Measurements from ENCODE around the gene DHX34.

DHX34 gene

DNA sequence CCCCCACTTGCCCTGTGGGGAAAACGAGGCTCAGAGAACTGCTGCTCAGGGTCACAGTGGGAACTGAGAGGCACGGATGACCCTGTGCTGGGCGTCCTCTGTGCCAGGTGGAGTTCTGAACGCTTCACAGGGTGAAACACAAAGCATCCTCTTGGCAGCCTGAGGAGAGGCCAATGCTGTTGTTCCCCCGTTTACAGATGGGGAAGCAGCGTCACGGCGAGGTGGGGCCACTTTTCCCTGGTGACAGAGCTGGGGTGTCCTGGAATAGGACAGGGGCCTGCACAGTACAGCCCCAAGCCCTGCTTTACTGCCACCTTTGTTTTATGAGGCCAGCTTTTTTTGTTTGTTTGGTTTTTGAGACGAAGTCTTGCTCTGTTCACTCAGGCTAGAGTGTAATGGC, 22.1 kb downstream of the DHX34 start:
- no peaks in the 10 kb centered on the region for H3K9me3 ChIP-seq (ENCODE audit: low read length)
- no peaks in the 10 kb centered on the region for H3F3A ChIP-seq (ENCODE audit: insufficient read depth, low read length)
- no peak overlapping the region for H3K4me2 ChIP-seq (ENCODE audit: low read length)
- H2AFZ ChIP-seq (ENCODE audit: low read length) = no peak overlapping the region
- no peaks in the 10 kb centered on the region for H3K27me3 ChIP-seq (ENCODE audit: insufficient read depth, low read length)
- no peaks in the 10 kb centered on the region for H3K9me2 ChIP-seq (ENCODE audit: low read depth, low read length)
- H3K9ac ChIP-seq (ENCODE audit: low read length) = no peak overlapping the region
- TF ChIP-seq EZH2 (IDR thresholded peaks at IDR 0.05; ENCODE audit: borderline replicate concordance, low read length) = no peak
- TF ChIP-seq, protein P1, sequence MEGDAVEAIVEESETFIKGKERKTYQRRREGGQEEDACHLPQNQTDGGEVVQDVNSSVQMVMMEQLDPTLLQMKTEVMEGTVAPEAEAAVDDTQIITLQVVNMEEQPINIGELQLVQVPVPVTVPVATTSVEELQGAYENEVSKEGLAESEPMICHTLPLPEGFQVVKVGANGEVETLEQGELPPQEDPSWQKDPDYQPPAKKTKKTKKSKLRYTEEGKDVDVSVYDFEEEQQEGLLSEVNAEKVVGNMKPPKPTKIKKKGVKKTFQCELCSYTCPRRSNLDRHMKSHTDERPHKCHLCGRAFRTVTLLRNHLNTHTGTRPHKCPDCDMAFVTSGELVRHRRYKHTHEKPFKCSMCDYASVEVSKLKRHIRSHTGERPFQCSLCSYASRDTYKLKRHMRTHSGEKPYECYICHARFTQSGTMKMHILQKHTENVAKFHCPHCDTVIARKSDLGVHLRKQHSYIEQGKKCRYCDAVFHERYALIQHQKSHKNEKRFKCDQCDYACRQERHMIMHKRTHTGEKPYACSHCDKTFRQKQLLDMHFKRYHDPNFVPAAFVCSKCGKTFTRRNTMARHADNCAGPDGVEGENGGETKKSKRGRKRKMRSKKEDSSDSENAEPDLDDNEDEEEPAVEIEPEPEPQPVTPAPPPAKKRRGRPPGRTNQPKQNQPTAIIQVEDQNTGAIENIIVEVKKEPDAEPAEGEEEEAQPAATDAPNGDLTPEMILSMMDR (IDR thresholded peaks at IDR 0.05; ENCODE audit: low read length) = no peak
- H4K20me1 ChIP-seq (ENCODE audit: insufficient read depth, low read length) = no peaks in the 10 kb centered on the region
- H3K27ac ChIP-seq (ENCODE audit: low read depth, low read length, poor library complexity, severe bottlenecking) = no peak overlapping the region
- H3K79me2 ChIP-seq (ENCODE audit: insufficient read depth, low read length) = no peaks in the 10 kb centered on the region
- no peaks in the 10 kb centered on the region for H3K4me1 ChIP-seq (ENCODE audit: insufficient read depth, low read length, severe bottlenecking)
- no peak overlapping the region for H3K4me3 ChIP-seq (ENCODE audit: low read depth, low read length, poor library complexity, severe bottlenecking)
- H3K36me3 ChIP-seq (ENCODE audit: insufficient read depth, low read length) = peaks cover 64% of the 10 kb centered on the region

DNA sequence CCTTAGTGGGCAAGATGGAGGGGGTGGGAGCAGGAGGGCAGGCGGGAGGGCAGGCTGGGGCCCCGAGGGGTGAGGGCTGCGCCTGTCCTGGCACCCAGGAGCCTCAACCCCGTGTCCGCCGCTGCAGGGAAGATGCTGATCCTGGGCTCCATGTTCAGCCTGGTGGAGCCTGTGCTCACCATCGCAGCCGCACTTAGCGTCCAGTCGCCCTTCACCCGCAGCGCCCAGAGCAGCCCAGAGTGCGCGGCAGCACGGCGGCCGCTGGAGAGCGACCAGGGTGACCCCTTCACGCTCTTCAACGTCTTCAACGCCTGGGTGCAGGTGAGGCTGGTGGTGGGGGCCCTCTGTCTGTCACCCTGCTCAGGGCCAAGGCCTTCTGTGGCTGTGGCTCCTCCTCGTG, 23.5 kb downstream of the DHX34 start:
- H3K36me3 ChIP-seq (ENCODE audit: insufficient read depth, low read length) = peaks cover 73% of the 10 kb centered on the region
- no peak overlapping the region for H2AFZ ChIP-seq (ENCODE audit: low read length)
- H3K9me3 ChIP-seq (ENCODE audit: low read length) = no peaks in the 10 kb centered on the region
- no peaks in the 10 kb centered on the region for H3K9me2 ChIP-seq (ENCODE audit: low read depth, low read length)
- H3F3A ChIP-seq (ENCODE audit: insufficient read depth, low read length) = no peaks in the 10 kb centered on the region
- H3K4me1 ChIP-seq (ENCODE audit: insufficient read depth, low read length, severe bottlenecking) = no peaks in the 10 kb centered on the region
- no peaks in the 10 kb centered on the region for H4K20me1 ChIP-seq (ENCODE audit: insufficient read depth, low read length)
- H3K79me2 ChIP-seq (ENCODE audit: insufficient read depth, low read length) = no peaks in the 10 kb centered on the region
- H3K27ac ChIP-seq (ENCODE audit: low read depth, low read length, poor library complexity, severe bottlenecking) = no peak overlapping the region
- H3K9ac ChIP-seq (ENCODE audit: low read length) = no peak overlapping the region
- no peak overlapping the region for H3K4me2 ChIP-seq (ENCODE audit: low read length)
- TF ChIP-seq, protein P1 (IDR thresholded peaks at IDR 0.05; ENCODE audit: low read length) = no peak
- TF ChIP-seq EZH2 (IDR thresholded peaks at IDR 0.05; ENCODE audit: borderline replicate concordance, low read length) = no peak
- no peak overlapping the region for H3K4me3 ChIP-seq (ENCODE audit: low read depth, low read length, poor library complexity, severe bottlenecking)
- H3K27me3 ChIP-seq (ENCODE audit: insufficient read depth, low read length) = no peaks in the 10 kb centered on the region

DNA sequence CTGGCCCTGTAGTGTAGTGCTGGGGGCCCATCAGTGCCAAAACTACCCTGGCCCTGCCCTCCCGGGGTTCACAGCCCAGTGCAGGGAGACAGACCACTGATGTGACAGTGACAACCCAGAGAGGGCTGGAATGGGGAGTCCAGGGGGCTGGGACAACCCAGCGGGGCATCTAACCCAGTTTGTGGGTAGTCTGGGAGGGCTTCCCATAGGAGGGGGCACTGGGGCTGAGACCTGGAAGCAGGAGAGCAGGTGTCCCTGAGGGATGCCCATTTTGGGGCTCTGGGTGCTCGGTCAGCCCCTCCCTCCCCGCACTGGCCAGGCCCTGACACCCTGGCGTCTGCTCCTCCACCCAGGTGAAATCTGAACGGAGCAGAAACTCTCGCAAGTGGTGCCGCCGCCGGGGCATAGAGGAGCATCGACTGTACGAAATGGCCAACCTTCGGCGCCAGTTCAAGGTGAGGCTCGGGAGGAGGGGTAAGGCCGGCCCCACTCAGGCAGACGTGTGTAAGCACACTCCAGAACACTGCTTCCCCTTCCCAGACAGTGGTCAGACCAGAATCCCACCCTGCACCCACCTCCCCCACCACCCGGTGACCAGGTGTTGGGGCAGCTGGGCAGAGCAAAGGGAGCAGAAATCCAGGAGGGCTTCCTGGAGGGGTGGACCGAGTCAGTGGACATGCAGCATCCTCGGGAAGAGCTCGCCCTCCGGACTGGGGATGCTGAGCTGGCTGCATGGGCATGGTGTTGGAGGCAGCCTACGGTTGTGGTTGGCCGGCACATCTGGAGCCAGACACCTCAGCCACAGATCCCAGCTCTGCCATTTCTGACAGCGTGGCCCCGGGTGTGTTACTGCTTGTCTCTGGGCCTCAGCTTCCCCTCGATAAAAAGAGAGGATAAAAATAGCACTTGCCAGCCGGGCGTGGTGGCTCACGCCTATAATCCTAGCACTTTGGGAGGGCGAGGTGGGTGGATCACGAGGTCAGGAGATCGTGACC, 24.4 kb downstream of the DHX34 start:
- no peaks in the 10 kb centered on the region for H3K79me2 ChIP-seq (ENCODE audit: insufficient read depth, low read length)
- H3K9me2 ChIP-seq (ENCODE audit: low read depth, low read length) = no peaks in the 10 kb centered on the region
- H3K36me3 ChIP-seq (ENCODE audit: insufficient read depth, low read length) = peaks cover 78% of the 10 kb centered on the region
- H3K9me3 ChIP-seq (ENCODE audit: low read length) = no peaks in the 10 kb centered on the region
- H2AFZ ChIP-seq (ENCODE audit: low read length) = no peak overlapping the region
- H3K9ac ChIP-seq (ENCODE audit: low read length) = no peak overlapping the region
- H3K4me1 ChIP-seq (ENCODE audit: insufficient read depth, low read length, severe bottlenecking) = no peaks in the 10 kb centered on the region
- no peak overlapping the region for H3K27ac ChIP-seq (ENCODE audit: low read depth, low read length, poor library complexity, severe bottlenecking)
- no peak overlapping the region for H3K4me3 ChIP-seq (ENCODE audit: low read depth, low read length, poor library complexity, severe bottlenecking)
- H3K27me3 ChIP-seq (ENCODE audit: insufficient read depth, low read length) = no peaks in the 10 kb centered on the region
- no peaks in the 10 kb centered on the region for H4K20me1 ChIP-seq (ENCODE audit: insufficient read depth, low read length)
- H3F3A ChIP-seq (ENCODE audit: insufficient read depth, low read length) = no peaks in the 10 kb centered on the region
- no peak overlapping the region for H3K4me2 ChIP-seq (ENCODE audit: low read length)
- TF ChIP-seq EZH2 (IDR thresholded peaks at IDR 0.05; ENCODE audit: borderline replicate concordance, low read length) = no peak

Measured in OCI-LY1 (cell line).